ENCODE measurements around the gene PER1. TPM values are rescaled to one million over a fixed set of nuclear protein-coding genes. Genes with fewer than 3 reads are reported as not detected.
A peak's percentile ranks its signal among the peaks of the same experiment; 100 is the strongest.

PER1 gene
- total and polyA plus RNA-seq, 2 of the 4 experiments (the other 2 are of a cell fraction), result 3.4 to 10.5 TPM

DNA sequence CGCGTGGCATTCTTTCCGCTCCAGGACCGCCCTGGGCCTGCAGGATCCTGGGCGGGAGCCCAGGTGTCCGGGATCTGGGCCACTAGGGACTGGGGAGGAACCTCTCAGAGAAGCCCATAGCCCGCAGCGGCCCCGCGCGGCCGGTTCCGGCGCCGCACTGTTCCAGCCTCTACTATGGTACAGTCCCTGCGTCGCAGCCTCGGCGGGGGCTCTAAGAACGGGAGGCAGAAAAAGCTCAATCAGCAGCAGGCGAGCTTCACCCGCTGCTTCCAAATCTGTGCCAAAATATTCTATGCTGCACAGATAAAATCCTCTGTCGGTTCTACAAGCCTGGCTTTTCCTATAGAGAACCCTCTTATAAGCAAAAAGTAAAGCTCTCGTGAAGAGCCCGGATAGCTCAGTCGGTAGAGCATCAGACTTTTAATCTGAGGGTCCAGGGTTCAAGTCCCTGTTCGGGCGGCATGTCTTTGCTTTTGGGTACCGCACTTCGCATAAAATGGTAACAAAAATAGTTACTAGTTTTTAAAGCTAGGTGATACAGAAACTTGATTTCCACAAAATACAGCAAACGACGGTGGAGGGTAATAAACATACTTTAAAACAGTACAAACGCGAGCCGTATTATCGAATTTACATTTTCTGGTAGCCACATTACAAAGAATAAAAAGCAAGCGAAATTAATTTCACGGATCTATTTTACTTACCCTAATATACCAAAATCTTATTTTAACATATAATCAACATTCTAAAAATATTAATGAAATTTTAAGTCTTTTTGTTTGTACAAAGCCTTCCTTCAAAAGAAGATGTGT is 33.2 kb downstream of the PER1 start:
- peaks cover 8% of the 10 kb centered on the region; the same call in 1 of the 2 replicates for H3K4me1 ChIP-seq (ENCODE audit: control insufficient read depth, insufficient read depth, low read length)
- peak overlapping the region; percentile 88 for H2AFZ ChIP-seq (replicated peaks; ENCODE audit: low read length, poor library complexity)
- H3K79me1 ChIP-seq (ENCODE audit: low read depth in 1 of 2, low read length in 2 of 2), result no peaks in the 10 kb centered on the region
- intact Hi-C loops (cut with micrococcal nuclease), result loop anchor here (1.0 to 2.0 kb wide), 5 partner anchors 25 to 103 kb away; no protein-coding TSS in a partner anchor
- no peak overlapping the region for H3K18ac ChIP-seq (ENCODE audit: low read depth, low read length)
- no peak overlapping the region for H2BK5ac ChIP-seq (ENCODE audit: low read depth, low read length, poor library complexity, severe bottlenecking)
- peak; percentile 59 for ATAC-seq (ENCODE audit: low read depth)
- POLR2A ChIA-PET (ENCODE audit: unreplicated experiment), result interaction anchor here (0.5 to 0.8 kb wide), 2 partner anchors 54 to 546 kb away, joined by 3 to 4 read pairs; no protein-coding TSS in a partner anchor
- H2BK20ac ChIP-seq (ENCODE audit: low read depth, low read length), result no peak overlapping the region
- H3K4me3 ChIP-seq (ENCODE audit: insufficient read depth, low read depth, low read length), result peak overlapping the region; percentile 60
- in situ Hi-C loops (cut with MboI; ENCODE audit: low sequenced_read_pairs), result loop anchor here (5.0 kb wide), 1 partner anchor 47 kb away; no protein-coding TSS in a partner anchor
- H3K9me1 ChIP-seq (ENCODE audit: insufficient read depth, low read length), result peaks cover 2% of the 10 kb centered on the region; the same call in 1 of the 2 replicates
- H3K23ac ChIP-seq (ENCODE audit: low read depth, low read length), result no peak overlapping the region
- no peak overlapping the region for H4K91ac ChIP-seq (ENCODE audit: insufficient read depth, low read depth, low read length)
- no peak overlapping the region for H4K8ac ChIP-seq (ENCODE audit: low read depth in 2 of 2, low read length in 2 of 2)
- H4K20me1 ChIP-seq (ENCODE audit: insufficient read depth, low read length), result peaks cover 24% of the 10 kb centered on the region
- dilution Hi-C loops (cut with HindIII; ENCODE audit: low sequenced_read_pairs, unreplicated experiment), result loop anchor here (25.0 kb wide), 1 partner anchor 118 kb away; the partner anchor contains the start of genes CTC1 and PFAS
- BruUV-seq (replicated peaks), result no TSS peak
- peak; percentile 80 for DNase-seq
- peaks cover 26% of the 10 kb centered on the region for H3K27me3 ChIP-seq (ENCODE audit: control insufficient read depth, insufficient read depth, low read length)
- H3K56ac ChIP-seq (ENCODE audit: extremely low read depth, insufficient read depth, low read length), result no peak overlapping the region; the same call in 1 of the 2 replicates
- no peak overlapping the region; the same call in 1 of the 2 replicates for H3K27ac ChIP-seq (ENCODE audit: insufficient read depth, low read length)
- TF ChIP-seq FOS (IDR thresholded peaks at IDR 0.05; ENCODE audit: low read depth, low read length), result peak; percentile 97
- peak; percentile 90 for TF ChIP-seq CTCF (conservative IDR thresholded peaks at IDR 0.05; ENCODE audit: low read depth, low read length)
- TF ChIP-seq RAD21 (IDR thresholded peaks at IDR 0.05; ENCODE audit: low read length), result peak; percentile 65
- no peak for TF ChIP-seq RCOR1 (IDR thresholded peaks at IDR 0.05; ENCODE audit: insufficient replicate concordance, low read length)
- no peak for TF ChIP-seq CEBPB (IDR thresholded peaks at IDR 0.05; ENCODE audit: low read depth, low read length)
- no peak for TF ChIP-seq RFX5 (IDR thresholded peaks at IDR 0.05; ENCODE audit: low read depth, low read length)
- TF ChIP-seq MAZ (IDR thresholded peaks at IDR 0.05; ENCODE audit: borderline replicate concordance, low read depth, low read length), result peak; percentile 74; the same call in 1 of the 2 replicates
- TF ChIP-seq, protein P1, sequence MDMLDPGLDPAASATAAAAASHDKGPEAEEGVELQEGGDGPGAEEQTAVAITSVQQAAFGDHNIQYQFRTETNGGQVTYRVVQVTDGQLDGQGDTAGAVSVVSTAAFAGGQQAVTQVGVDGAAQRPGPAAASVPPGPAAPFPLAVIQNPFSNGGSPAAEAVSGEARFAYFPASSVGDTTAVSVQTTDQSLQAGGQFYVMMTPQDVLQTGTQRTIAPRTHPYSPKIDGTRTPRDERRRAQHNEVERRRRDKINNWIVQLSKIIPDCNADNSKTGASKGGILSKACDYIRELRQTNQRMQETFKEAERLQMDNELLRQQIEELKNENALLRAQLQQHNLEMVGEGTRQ (IDR thresholded peaks at IDR 0.05; ENCODE audit: low read depth, low read length), result no peak
- TF ChIP-seq SMC3 (IDR thresholded peaks at IDR 0.05; ENCODE audit: low read depth, low read length), result peak; percentile 39; the same call in 1 of the 2 replicates
- TF ChIP-seq BHLHE40 (IDR thresholded peaks at IDR 0.05; ENCODE audit: low read depth, low read length), result peak; percentile 15; the same call in 1 of the 2 replicates
- peak overlapping the region; percentile 21; the same call in 1 of the 2 replicates for H3K9ac ChIP-seq (ENCODE audit: low read depth, low read length)
- no peaks in the 10 kb centered on the region for H3K9me3 ChIP-seq (ENCODE audit: control insufficient read depth, insufficient read depth, low read length)
- H4K5ac ChIP-seq (ENCODE audit: low read depth, low read length), result no peak overlapping the region
- H3K4ac ChIP-seq (ENCODE audit: low read depth, low read length), result no peak overlapping the region
- no peak overlapping the region for H3K14ac ChIP-seq (replicated peaks; ENCODE audit: low read depth, low read length)
- no peak overlapping the region for H2AK5ac ChIP-seq (ENCODE audit: low read depth, low read length)
- H2BK120ac ChIP-seq (ENCODE audit: low read depth, low read length), result no peak overlapping the region
- H2BK15ac ChIP-seq (ENCODE audit: low read depth, low read length), result no peak overlapping the region
- WGBS, 2 experiments (ENCODE audit: extremely low coverage in 2 of 2, insufficient read length in 1 of 2), result 0 to 100% methylated on average over 1 to 12 of the region's 38 CpGs
- H3K4me2 ChIP-seq (ENCODE audit: low read depth, low read length), result peak overlapping the region; percentile 90
- H2AK9ac ChIP-seq (replicated peaks; ENCODE audit: low read depth, low read length, poor library complexity), result peak overlapping the region; percentile 13
- no peaks in the 10 kb centered on the region for H3K36me3 ChIP-seq (ENCODE audit: control insufficient read depth, insufficient read depth, low read length)
- CTCF ChIA-PET, result interaction anchor here (0.6 to 3.7 kb wide), 20 partner anchors 8 to 616 kb away, joined by 3 to 25 read pairs (median 4); partner anchors contain the start of genes BORCS6, CTC1 and SLC25A35

Measured in IMR-90 (cell line).